Measurements from ENCODE around the gene ECHS1.
"Not testable (repeated sequence)": the region's sequence is repeated elsewhere in the genome, so short reads cannot be mapped to it uniquely, and the experiment has no call there.

The ECHS1 gene

GRCh38 chr10:133322064-133322709 is 51.0 kb downstream of the ECHS1 start:
- not testable (repeated sequence) for DNase-seq

- not testable (repeated sequence) for DNase-seq
Observed at GRCh38 chr10:133320852-133321422, 52.2 kb downstream of the ECHS1 start.

- DNase-seq, result peak in 1 of 2 experiments; percentile 42
Observed at GRCh38 chr10:133318494-133319127, 54.5 kb downstream of the ECHS1 start.

GRCh38 chr10:133316732-133317131 is 56.4 kb downstream of the ECHS1 start:
- DNase-seq, result no peak

GRCh38 chr10:133316266-133316665 is 56.9 kb downstream of the ECHS1 start:
- no peak for DNase-seq

- DNase-seq, result no peak
Observed at GRCh38 chr10:133315847-133316246, 57.3 kb downstream of the ECHS1 start.

- DNase-seq, result no peak
Observed at GRCh38 chr10:133314911-133315310, 58.2 kb downstream of the ECHS1 start.

GRCh38 chr10:133313192-133313591 is 60.0 kb downstream of the ECHS1 start:
- no peak for DNase-seq

GRCh38 chr10:133312769-133313145 is 60.4 kb downstream of the ECHS1 start:
- no peak for DNase-seq

Data from SW 1271 (cell line).